Effector memory CD4-positive, alpha-beta T cell (primary cell): ENCODE results near the gene LMAN1L.

ENCODE experiments used
- DNase-seq, 3 donors: peaks; one replicate each; pipeline ENCODE4 v3.0.0-alpha.2; 2020
- H3K27ac ChIP-seq: 2 replicates; pipeline ENCODE4 v1.7.0; 2013; ENCODE audit warnings: mild to moderate bottlenecking, low read length, moderate library complexity; ENCODE audit not compliant: insufficient read depth, poor library complexity, severe bottlenecking
- H3K27me3 ChIP-seq: replicated peaks from 2 replicates; pipeline ENCODE4 v1.7.0; 2013; ENCODE audit warnings: mild to moderate bottlenecking, low read length; ENCODE audit not compliant: insufficient read depth, control insufficient read depth, poor library complexity, severe bottlenecking
- H3K36me3 ChIP-seq: 2 replicates; pipeline ENCODE4 v1.7.0; 2013; ENCODE audit warnings: mild to moderate bottlenecking, low read length, moderate library complexity; ENCODE audit not compliant: control insufficient read depth, insufficient read depth
- H3K4me1 ChIP-seq: 2 replicates; pipeline ENCODE4 v1.7.0; 2013; ENCODE audit warnings: low read length, mild to moderate bottlenecking; ENCODE audit not compliant: control insufficient read depth, insufficient read depth, poor library complexity, severe bottlenecking
- H3K4me3 ChIP-seq: 2 replicates; pipeline ENCODE4 v1.7.0; 2013; ENCODE audit warnings: low read length, low read depth, mild to moderate bottlenecking; ENCODE audit not compliant: insufficient read depth, poor library complexity, severe bottlenecking
- H3K9me3 ChIP-seq: 2 replicates; pipeline ENCODE4 v1.7.0; 2013; ENCODE audit warnings: mild to moderate bottlenecking, low read length, moderate library complexity; ENCODE audit not compliant: control insufficient read depth
- total RNA-seq, 3 donors: gene quantifications; one replicate each; lab custom pipeline; 2026; lab: John Stamatoyannopoulos, UW

Gene LMAN1L
- 0 to 0.19 (median 0.09) reads per million in 3 donors for total RNA-seq

GRCh38 chr15:74812533-74812932, at the start of gene LMAN1L:
Gene LMAN1L (plus strand): TSS chr15:74812835. CDS start chr15:74812855, 20 bp downstream.
- no peaks in the 10 kb centered on the region for H3K4me1 ChIP-seq
- H3K36me3 ChIP-seq = no peaks in the 10 kb centered on the region
- H3K27me3 ChIP-seq = no peaks in the 10 kb centered on the region
- H3K9me3 ChIP-seq = no peaks in the 10 kb centered on the region
- no peak within 1 kb of the TSS for H3K27ac ChIP-seq
- DNase-seq = no peak
- H3K4me3 ChIP-seq = no peak within 1 kb of the TSS

DNA sequence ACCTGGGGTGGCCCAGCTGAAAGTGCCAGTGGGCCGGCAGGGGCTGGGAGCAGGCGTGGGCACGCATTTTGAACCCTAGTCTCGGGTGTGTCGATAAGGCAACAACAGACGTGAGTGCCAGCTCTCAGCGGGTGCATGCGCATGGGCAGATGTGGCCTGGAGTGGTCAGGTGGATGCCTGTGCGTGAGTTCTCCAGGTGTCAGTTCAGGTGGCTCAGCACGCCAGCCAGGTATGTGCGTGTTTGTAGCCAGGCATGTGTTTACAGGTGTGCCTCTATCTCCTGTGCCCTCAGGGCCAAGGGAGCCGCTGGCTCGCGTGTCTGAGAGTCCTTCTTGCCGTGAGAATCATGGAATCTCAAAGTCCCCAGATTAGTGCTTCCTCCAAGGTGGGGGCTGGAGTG, 49.2 kb upstream of the LMAN1L start:
- Histone ChIP-seq H3K27me3 (no peaks in the 10 kb centered on the region), H3K27ac (no peak overlapping the region), H3K4me1 (no peaks in the 10 kb centered on the region)

GRCh38 chr15:74767167-74768098, 45.2 kb upstream of the LMAN1L start:
- no peak overlapping the region for H3K4me3 ChIP-seq
- no peak for DNase-seq
- H3K36me3 ChIP-seq = no peaks in the 10 kb centered on the region

More for the DNA sequence above, 49.2 kb upstream of the LMAN1L start:
- DNase-seq = no peak
- no peaks in the 10 kb centered on the region for H3K9me3 ChIP-seq
- no peaks in the 10 kb centered on the region for H3K36me3 ChIP-seq
- H3K4me3 ChIP-seq = no peak overlapping the region

DNA sequence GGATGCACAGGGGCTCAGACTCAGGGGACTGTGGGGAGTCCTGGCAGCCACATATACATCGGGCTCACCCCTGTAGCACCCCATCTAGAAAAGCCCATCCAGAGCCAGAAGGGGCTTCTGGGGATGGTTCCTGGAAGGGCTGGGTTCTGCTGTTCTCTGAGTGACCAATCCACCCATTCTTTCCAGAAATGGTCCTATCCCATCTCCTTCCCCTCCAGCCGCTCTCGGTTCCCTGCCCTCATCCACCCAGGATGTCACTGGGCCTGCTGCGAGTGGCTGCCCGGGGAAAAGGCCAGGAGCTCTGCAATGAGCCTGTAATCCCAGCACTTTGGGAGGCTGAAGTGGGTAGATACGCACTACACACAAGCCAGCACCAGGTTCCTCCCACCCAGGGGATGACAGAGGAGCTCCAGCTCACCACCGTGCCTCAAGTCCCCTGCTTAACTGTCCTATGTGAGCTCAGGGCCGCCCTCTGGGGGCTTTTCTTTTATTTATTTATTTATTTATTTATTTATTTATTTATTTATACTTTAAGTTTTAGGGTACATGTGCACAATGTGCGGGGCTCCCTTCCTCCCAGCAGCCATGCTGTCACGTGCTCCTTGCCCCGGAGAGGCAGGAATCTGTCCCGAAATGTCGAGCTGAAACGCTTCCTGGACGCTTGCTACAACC, 44.4 kb upstream of the LMAN1L start:
- H3K4me1 ChIP-seq = peaks cover 17% of the 10 kb centered on the region
- no peak overlapping the region for H3K27ac ChIP-seq
- DNase-seq = no peak
- H3K27me3 ChIP-seq = no peaks in the 10 kb centered on the region
- H3K9me3 ChIP-seq = no peaks in the 10 kb centered on the region
- H3K36me3 ChIP-seq = no peaks in the 10 kb centered on the region
- H3K4me3 ChIP-seq = no peak overlapping the region

More at GRCh38 chr15:74767167-74768098, 45.2 kb upstream of the LMAN1L start:
- Histone ChIP-seq H3K4me1 (peaks cover 17% of the 10 kb centered on the region), H3K27ac (no peak overlapping the region), H3K27me3 (no peaks in the 10 kb centered on the region), H3K9me3 (no peaks in the 10 kb centered on the region)

DNA sequence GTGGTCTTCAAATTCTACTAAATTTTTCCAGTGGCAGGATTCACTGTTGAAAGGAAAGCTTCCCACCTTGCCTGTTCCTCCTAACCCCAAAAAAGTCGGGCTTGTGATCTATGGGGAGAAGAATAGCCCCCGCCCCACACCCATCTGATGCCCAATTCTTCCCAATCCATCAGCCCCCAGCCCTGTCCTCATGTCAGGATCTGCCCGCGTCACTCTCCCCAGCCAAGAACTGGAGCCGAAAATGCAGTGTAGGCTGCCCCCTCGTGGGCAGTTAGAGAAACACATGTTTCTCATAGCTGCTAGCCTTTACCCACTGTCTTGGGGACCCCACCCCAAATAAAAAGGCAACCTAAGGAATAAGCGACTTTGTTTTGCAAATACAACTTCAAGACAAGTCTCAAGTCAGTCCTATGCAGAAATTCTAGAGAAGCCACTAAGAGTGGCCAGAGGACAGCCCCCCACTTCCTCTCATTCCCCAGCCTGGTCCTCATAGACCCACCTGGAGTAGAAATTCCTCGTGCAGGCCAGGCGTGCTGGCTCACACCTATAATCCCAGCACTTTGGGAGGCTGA, 43.8 kb upstream of the LMAN1L start:
- no peaks in the 10 kb centered on the region for H3K27me3 ChIP-seq
- H3K4me1 ChIP-seq = peaks cover 20% of the 10 kb centered on the region
- DNase-seq = peak in 2 of 3 donors; percentile 48 to 59
- H3K27ac ChIP-seq = no peak overlapping the region
- H3K36me3 ChIP-seq = no peaks in the 10 kb centered on the region
- H3K4me3 ChIP-seq = no peak overlapping the region
- H3K9me3 ChIP-seq = no peaks in the 10 kb centered on the region

GRCh38 chr15:74769463-74770025, 43.1 kb upstream of the LMAN1L start:
- Histone ChIP-seq H3K4me3 (no peak overlapping the region), H3K36me3 (no peaks in the 10 kb centered on the region), H3K27ac (no peak overlapping the region), H3K27me3 (no peaks in the 10 kb centered on the region), H3K4me1 (peaks cover 22% of the 10 kb centered on the region), H3K9me3 (no peaks in the 10 kb centered on the region)
- DNase-seq = no peak

- Histone ChIP-seq H3K27me3 (no peaks in the 10 kb centered on the region), H3K36me3 (no peaks in the 10 kb centered on the region), H3K4me1 (peaks cover 22% of the 10 kb centered on the region), H3K9me3 (no peaks in the 10 kb centered on the region), H3K4me3 (no peak overlapping the region), H3K27ac (no peak overlapping the region)
- no peak for DNase-seq
These were observed 42.3 kb upstream of the LMAN1L start for GRCh38 chr15:74770211-74770903.

DNA sequence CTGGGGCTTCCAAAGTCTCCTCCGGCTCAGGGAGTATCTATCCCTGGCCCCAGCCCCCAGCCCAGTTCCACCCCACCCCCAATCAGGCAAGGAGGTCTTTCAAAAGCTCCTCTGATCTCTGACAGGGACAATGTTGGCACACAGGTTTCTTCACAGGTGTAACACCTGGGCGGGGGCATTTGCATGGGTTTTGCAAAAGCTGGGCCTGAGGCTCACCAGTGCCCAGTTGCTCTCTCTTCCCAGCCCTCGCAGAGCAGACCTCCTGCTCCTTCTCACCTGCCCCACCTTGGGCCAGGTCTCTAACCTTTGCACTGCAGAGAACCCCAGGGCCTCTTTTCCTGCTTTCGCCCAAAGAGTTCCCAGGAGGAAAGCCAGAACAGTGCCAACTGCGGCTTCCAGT, 39.3 kb upstream of the LMAN1L start:
- DNase-seq = no peak
- no peaks in the 10 kb centered on the region for H3K36me3 ChIP-seq
- H3K27me3 ChIP-seq = no peaks in the 10 kb centered on the region
- no peak overlapping the region for H3K4me3 ChIP-seq
- H3K27ac ChIP-seq = no peak overlapping the region
- H3K4me1 ChIP-seq = peaks cover 47% of the 10 kb centered on the region
- no peaks in the 10 kb centered on the region for H3K9me3 ChIP-seq

DNA sequence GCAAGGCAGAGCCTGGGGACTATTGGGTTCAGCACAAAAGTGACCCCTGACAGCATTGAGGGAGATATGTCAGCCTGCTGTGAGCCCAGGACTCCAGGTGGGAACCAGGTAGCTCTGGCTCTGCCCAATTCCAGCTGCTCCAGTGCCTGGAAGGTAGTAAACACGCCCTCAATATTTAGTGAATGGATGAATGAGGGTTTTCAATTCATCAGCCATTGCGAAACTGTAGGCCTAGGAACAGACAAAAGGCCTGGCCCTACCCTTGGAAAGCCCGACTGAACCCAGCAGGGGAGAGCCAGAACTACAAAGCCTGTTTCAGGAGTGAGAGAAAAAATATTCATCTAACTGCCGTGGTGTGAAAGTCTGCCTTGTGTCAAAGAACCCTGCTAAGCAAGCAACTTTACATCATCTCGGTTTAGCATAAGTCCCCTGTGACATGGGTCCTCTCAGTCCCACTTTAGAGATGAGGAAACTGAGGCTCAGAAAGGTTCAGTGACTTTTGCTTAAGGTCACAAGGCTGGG, 38.8 kb upstream of the LMAN1L start:
- H3K27ac ChIP-seq = no peak overlapping the region
- no peak overlapping the region for H3K4me3 ChIP-seq
- no peaks in the 10 kb centered on the region for H3K9me3 ChIP-seq
- peaks cover 49% of the 10 kb centered on the region for H3K4me1 ChIP-seq
- no peak for DNase-seq
- no peaks in the 10 kb centered on the region for H3K36me3 ChIP-seq
- H3K27me3 ChIP-seq = no peaks in the 10 kb centered on the region
